Measurements from ENCODE around the gene CSK.

CSK gene

DNA sequence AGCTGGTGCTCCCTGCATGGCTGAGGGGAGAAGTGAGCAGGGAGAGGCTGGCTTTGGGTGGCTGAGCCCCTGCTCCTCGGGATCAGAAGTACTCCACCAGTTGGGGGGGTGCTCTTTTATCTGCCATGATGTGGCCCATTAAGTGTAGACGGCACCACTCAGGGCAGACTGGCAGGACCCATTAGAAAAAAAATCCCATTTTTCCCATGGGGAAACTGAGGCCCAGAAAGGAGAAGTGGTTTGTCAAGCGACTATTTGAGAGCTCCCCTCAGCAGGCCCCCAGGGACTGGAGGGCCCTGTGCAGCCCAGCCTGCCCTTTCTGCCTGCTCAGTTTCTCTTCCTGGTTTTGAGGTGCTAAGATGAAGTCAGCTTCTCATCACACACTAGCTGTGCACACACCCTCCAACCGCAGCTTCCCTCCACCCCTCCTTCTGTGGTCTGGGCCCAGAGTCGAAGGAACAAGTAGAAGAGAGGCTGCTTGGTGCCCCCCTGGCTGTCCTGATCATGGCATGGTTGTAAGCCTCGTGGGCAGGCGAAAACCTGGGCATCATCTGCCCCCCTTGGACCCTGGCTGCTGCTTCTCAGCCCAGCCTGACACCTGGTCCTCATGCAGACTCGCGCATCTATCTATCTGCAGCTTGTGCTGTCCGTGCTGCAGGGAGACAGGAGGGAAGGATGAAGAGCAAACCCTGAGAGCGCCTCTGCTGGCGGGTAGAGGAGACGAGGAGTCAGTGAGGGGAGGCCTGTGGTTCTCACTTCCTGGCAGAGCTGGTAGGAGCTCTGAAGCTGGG, 5.6 kb downstream of the CSK start:
- DNase-seq (ENCODE audit: low read depth) = peak; percentile 47

DNA sequence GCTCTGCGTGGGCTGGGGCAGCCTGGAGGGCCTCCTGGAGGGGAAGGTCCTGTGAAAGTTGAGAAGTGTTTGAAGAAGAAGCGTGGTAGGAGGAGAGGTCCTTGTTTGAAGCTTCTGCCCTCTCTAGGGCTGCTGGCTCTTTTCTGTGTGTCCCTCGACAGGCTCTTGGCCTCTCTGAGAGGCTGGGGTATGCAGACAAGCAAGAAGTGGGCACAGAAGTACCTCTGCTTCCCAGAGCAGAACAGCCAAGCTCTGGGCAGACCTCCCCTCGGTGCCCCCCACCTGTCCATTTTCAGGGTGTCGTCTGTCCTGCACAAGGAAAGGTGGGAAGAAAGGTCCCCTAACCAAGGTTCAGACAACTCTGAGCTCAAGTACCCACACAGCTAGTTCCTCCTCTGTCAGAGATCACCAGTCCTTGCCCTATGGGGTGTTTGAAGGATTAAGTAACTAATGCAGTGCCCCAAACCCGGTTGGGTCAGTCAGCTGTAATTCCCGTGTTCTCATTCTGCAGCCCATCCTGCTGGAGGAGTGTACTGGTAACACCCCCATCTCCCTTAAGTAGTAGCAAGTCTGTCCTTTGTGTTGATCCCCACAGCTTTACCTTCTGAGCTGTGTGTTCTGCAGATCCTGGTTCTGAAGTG, 6.3 kb downstream of the CSK start:
- no peak for DNase-seq (ENCODE audit: low read depth)

DNA sequence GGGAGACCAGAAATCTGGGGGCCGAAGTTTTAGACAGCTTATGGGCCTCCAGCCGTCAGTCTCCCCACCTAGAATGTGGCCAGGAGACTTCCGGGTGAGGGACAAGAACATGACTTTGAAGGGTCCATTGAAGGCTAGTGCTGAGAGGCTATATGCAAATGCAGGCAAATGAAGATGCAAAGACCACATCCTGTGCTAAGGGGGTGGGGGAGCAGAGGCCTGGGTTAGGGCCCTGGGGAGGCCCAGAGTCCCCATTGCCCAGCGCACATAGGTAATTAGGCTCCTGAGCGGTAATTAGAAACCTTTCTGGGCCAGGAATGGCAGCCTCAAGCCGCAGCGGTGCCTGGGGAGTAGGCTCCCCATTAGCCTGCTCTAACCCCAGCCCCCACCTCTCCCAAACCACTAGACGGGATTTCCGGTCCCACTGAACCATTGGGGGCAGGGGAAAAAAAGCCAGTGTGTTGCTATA, 6.8 kb downstream of the CSK start:
- no peak for DNase-seq (ENCODE audit: low read depth)

DNA sequence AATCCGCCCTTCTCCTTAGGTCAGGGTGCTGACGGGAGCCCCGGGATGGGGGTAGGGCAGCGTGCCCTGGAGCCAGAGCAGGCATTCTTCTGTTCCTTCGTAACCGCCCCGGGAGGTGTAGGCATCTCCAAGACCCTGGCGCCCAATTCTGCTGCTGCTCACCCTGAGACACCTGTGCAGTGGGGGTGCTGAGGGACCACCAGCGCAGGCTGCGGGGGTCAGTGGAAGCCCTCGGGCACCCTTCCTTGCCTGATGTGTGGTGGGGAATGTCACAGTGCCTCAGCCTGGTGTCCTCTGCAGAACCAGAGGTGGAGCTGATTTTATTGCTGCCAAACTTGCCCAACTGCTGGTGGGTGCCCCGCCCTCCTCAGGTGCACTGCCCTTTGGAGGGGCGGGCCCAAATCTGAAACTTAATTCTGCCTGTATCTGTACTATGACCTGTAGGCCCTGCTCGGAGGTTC, 7.3 kb downstream of the CSK start:
- no peak for DNase-seq (ENCODE audit: low read depth)

DNA sequence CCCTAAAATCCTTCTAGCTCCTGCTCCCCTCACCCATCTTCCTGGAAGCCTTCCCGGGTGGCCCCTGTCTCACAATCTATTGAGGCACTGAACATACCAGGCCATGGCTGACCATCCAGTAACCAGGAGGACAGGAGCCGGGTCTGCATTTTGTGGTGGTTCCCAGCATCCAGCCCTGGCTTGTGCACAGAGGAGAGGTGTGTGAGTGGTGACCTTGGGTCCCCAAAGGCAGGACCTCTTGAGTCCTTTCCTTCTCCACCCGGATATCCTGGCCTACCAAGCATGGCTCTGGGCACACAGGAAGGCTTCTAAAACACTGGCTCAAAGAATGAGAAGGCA, 7.8 kb downstream of the CSK start:
- no peak for DNase-seq (ENCODE audit: low read depth)

- DNase-seq (ENCODE audit: low read depth) = peak; percentile 71
Measured at GRCh38 chr15:74790080-74790916, 8.4 kb downstream of the CSK start.

DNA sequence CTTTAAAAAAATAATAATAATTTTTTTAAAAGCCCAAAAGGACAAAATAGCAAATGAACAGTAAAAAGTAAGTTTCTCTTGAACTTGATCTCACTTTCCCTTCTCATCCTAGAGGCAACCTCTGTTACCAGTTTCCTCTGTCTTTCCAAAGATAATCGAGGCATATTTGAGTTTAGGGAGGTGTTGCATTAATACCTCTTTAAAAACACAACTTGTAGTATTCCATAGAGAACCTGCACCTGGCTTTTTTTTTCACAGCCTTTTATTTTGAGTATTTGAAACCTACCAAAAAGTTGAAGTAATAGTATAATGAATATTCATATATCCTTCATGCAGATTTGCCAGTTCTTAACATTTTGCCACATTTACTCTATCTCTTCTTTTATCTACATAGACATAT, 9.1 kb downstream of the CSK start:
- DNase-seq (ENCODE audit: low read depth) = no peak

GRCh38 chr15:74791667-74792066, 9.8 kb downstream of the CSK start:
- DNase-seq (ENCODE audit: low read depth) = no peak

DNA sequence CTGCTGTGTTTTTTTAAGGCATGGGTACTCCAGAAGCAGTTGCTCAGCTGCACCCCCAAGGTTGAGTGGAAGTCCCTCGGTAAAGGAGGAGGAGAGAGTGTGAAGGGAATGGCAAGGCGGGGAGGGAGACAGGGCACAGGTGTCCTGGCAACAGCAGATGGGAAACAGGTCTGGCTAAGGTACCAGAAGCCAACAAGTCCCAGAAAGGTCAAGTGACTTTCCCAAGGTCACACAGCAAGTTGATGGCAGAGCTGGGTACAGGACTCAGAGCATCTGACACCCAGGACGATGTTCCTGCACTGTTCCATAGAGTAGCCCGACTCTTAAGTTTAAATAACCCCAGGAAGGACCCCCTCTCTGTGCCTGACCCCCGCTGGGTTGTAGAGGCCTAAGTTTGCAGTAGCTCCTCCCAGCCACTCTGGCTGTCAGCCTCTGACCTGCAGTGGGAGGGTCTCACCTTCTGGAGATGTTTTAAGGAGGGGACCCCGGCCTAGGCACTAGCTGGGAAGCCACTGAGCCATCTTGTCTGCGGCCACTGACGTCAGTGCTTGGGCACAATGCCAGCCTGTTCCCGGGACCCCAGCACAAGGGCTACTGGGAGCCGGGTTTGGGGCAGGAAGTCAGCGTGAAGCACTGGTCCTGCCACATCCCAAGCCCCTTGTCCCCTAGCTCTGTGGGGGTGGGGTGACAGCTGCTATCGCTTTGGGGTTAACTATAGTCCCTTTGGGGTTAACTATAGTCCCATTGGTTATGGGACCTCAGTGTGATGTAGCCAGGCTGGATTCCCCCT, 10.5 kb downstream of the CSK start:
- DNase-seq (ENCODE audit: low read depth) = no peak

DNA sequence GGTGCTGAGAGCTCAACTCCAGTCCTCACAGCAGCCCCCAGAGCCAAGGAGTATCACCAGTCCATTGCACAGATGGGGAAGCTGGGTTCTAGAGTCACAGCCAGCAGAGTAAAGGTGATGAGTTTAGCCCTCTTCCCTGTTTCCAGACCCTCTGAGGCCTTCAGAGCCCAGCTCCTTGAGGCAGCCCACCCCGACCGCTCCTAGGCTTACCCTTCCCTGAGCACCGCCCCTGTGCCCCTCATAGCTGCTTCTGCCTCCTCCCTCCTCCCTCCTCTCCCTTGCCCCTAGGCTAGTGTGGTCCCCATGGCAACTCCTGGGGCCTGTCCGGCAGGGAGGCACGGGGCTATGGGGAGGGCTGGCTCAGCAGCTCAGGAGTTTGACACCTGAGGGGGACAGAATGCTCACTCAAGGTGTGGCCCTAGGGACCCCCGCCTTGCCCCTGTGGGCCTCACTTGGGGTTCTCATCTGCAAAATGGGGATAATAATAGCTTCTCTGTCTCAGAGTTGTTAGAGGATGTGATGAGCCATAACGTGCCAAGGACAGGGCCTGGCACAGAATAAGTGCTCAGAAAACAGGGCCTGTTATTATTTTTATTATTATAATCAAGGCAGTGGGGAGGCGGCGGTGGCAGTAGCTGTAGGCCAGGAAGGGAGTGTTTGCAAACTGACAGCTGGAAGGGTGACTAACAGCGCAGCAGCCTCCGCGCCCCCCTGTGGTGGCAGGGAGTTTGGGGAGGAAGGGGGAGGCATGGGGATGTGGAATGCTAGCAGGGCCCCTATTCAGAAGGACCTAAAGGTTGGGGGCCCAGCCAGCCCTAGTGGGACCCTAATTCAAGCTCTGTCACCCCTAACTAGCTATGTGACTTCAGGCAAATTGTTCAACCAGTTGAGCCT, 11.5 kb downstream of the CSK start:
- DNase-seq (ENCODE audit: low read depth) = no peak

GRCh38 chr15:74794248-74794969, 12.5 kb downstream of the CSK start:
- DNase-seq (ENCODE audit: low read depth) = no peak

DNA sequence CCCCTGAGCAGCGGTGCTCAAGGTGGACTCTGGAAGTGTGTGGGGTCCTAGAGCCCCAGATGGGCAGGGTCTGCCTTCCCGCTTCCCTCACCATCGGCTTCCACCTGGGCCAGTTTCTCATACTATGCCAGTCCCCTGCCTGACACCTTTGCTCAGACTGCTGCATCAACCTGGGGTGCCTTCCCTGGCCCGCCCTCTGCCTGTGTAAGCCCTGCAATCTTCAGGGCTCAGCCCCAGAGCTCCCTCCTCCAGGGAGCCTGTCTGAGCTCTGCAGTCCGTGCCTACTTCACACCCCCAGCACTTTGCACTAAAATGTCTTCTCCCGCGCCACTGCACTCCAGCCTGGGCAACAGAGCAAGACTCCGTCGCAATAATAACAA, 13.1 kb downstream of the CSK start:
- DNase-seq (ENCODE audit: low read depth) = no peak

DNA sequence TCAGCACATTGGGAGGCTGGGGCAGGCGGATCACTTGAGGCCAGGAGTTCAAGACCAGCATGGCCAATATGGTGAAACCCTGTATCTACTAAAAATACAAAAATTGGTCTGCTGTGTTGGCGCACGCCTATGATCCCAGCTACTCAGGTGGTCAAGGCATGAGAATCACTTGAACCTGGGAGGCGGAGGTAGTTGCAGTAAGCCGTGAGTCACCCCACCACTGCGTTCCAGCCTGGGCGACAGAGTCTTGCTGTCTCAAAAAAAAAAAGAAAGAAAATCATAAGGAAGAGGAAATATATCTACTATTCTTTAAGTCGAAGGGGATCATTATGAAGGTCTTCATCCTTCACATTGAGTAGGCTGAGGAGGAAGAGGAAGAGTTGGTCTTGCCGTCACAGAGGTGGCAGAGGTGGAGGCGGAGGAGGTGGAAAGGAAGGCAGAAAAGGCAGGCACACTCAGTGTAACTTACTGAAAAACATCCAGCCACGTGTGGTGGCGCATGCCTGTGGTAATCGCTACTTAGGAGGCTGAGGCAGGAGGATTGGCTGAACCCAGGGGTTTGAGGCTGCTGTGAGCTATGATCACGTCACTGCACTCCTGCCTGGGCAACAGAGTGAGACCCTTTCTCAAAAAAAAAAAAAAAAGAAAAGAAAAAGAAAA, 14.2 kb downstream of the CSK start:
- DNase-seq (ENCODE audit: low read depth) = no peak

GRCh38 chr15:74798388-74799254, 16.7 kb downstream of the CSK start:
- no peak for DNase-seq (ENCODE audit: low read depth)

GRCh38 chr15:74799255-74799855, 17.5 kb downstream of the CSK start:
- DNase-seq (ENCODE audit: low read depth) = no peak

DNA sequence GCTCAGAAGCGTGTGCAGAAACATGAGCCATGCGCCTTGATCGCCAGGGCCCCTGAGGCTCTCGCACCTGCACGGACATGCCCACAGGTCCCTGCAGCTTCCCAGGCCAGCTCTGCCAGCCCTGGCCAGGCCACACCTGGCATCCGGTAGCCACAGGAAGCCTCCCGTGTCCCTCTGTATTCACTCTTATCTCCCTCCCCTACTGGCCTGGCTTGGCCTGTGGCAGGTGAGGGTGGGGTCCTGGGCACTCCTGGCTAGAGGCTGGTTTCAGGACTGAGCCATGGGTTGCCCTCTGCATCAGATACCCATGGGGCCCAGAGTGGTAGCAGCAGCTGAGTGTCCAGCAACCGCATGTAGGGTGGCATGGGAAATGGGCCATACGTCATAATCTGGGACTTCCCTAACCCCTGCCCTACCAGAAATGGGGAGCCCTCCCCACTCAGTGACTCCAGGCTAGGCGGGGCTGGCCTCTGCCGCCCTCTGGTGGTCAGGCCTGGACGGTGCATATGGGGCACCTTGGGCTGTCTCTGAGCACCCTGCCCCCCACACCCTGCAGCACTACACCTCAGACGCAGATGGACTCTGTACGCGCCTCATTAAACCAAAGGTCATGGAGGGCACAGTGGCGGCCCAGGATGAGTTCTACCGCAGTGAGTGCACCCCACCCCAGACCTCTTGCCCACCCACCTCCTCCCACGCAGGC, 18.1 kb downstream of the CSK start:
- no peak for DNase-seq (ENCODE audit: low read depth)

DNA sequence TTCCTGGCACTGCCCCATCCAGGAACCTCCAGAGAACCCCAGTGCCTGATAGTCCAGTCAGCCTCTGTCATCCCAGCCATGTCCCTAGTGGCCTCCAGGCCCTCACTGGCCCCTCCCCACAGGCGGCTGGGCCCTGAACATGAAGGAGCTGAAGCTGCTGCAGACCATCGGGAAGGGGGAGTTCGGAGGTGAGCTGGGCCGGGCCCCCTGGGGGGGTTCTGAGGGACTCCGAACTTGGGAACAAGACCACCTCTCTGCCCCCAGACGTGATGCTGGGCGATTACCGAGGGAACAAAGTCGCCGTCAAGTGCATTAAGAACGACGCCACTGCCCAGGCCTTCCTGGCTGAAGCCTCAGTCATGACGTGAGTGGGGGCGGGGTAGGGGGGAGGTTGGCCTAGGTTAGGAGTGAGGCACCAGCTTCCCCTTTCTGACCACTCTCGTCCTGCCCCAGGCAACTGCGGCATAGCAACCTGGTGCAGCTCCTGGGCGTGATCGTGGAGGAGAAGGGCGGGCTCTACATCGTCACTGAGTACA, 18.7 kb downstream of the CSK start:
- DNase-seq (ENCODE audit: low read depth) = no peak
